ENCODE data around the gene CCNC.

The CCNC gene

DNA sequence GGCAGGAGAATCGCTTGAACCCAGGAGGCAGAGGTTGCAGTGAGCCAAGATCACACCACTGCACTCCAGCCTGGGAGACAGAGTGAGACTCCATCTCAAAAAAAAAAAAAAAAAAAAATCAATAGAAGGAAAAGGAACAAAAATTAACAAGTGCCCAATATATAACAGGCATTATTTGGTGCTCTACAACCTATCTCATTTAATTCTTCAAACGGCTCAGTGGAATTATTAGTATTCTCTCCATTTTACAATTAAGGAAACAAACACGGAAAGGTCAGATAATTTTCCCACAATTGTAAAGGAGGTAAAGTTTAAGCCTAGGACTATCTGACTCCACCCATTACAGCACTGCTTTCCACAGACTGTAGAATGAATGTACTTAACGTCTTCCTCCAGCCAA lies 19.8 kb downstream of the CCNC start:
- no peak for DNase-seq (ENCODE audit: low read depth in 2 of 2)

DNA sequence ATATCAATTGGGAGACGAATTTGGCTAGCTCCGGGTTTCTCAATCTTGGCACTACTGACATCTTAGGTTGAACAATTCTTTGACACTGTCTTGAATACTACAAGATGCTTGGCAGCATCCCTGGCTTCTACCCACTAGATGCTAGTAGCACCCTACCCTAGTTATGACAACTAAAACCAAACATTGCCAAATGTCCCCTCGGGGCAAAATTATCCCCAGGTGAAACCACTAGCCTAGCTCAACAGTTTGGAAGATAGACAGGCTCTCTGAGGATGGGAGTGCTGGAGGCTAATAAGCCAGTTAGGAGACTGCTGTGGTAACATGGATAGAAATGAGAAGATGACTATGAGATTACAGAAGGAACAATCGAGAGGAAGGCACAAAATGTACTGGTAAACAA lies 20.9 kb downstream of the CCNC start:
- no peak for DNase-seq (ENCODE audit: low read depth in 2 of 2)

DNA sequence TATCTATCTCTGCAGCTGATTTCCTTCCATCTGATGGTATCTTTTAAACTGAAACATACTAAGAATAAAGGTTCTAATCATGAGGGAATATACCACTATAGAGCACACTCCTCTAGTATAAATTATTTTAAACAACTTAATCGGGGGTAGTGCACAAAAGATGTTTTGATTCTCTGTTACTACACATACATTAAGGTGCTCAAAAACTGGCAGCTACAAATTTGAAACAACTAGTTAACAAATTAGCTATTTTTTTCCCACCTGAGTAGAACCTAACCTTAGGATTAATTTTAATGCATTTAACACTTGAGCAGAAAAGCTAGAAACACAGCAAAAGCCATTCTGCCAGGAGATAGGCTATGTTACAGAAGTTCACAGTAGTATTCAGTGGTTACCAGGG lies 23.0 kb downstream of the CCNC start:
- no peak for DNase-seq (ENCODE audit: low read depth in 2 of 2)

DNA sequence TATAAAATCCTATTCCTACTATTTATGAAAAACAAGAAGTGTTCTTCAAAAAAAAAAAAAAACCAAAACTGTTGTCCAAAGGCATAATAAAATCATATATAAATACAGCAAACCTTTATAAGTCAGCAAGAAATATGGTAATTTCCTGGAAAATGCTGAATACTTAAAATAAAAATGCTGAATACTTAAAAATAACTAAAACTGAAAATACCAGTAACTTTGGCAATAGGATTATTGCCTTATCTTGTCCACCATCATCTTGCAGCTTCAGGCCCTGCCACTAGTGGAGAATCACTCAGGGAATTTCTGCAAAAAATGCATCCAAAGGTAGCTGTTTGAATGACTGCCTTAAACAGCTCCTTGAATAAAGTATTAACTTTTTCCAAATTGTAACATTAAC lies 24.5 kb downstream of the CCNC start:
- DNase-seq (ENCODE audit: low read depth in 2 of 2): no peak

DNA sequence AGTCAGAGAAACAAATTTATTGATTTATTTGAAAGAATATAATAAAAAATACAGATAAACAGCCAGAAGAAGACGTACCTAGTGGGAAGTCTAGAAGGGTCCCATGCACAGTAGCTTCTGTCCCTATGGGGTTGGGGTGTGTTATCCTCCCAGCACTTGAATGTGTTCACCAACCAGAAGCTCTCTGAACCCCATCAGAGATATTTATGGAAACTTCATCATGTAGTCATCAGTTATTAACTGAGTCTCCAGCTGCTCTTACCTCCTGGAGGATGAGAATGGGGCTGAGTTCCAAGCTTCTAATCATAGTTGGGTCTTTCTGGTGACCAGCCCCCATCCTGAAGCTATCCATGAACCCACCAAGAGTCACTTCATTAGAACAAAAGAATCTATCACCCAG lies 37.8 kb downstream of the CCNC start:
- DNase-seq (ENCODE audit: low read depth in 2 of 2): no peak

DNA sequence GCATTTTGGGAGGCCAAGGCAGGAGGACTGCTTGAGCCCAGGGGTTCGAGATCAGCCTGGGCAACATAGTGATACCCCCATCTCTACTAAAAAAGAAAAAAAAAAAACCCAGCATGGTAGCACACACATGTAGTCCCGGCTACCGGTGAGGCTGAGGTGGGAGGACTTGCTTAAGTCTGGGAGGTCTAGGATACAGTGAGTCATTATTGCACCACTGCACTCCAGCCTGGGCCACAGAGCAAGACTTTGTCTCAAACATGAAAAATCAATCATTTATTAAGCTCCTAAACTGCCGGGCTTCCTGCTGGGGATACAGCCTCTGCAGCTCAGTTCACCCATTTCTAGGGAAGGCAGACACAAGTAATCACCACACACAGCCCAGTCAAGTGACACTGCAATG lies 45.9 kb downstream of the CCNC start:
- no peak for DNase-seq (ENCODE audit: low read depth in 2 of 2)

DNA sequence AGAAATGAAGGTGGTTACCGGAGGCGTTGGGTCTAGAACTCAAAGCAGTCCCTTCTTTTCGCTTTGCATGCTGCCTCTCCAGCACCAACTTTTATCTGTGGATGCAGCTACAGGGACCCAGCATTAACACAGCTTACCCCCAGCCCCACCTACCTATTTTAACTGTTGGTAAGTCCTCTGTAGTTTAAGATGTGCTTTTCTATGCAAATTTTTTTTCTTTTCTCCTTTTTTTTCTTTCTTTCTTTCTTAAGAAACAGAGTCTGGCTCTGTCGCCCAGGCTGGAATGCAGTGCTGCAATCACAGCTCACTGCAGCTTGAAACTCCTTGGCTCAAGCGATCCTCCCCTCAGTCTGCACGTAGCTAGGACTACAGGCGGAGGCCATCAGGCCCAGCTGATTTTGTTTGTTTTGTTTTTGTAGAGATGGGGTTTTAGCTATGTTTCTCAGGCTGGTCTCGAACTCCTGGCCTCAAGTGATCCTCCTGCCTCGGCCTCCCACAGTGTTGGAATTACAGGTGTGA lies 46.8 kb downstream of the CCNC start:
- DNase-seq (ENCODE audit: low read depth in 2 of 2): no peak

DNA sequence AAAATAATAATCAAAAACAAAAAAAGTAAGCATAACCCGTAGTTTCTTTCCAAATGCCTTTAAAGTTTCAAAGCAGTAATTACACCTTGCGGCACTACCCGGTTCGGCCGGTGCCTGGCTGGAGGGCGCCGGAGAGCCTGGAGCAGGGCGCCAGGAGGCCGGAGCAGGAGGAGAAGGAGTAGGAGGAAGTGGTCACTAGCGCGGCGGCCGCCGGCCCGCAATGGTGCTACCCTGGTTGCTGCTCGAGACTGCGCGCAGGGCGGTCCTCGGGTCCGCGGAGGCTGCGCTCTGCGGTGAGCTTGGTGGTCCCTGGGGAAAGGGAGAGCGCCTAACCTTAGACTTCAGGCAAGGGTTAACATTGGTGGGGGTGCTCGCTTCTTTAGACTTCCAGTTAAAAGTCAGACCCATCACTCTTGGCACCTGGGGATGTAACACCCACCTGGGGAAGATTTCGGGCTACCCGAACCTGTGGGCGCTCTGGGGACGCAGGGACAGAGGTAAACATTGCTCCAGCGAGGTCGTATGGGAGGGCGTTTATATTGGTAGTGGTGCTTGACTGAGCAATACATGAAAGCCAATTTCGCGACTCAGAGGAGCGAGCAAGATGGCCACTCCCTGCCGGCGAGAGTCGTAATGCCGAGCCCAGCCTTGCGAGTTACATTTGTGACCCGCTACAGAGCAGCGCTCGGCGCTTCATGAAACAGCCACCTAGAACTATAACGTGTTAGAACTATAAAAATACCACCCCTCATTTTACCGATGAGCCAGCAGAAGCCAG lies 47.4 kb downstream of the CCNC start:
- peak; percentile 28 to 41 for DNase-seq (ENCODE audit: low read depth in 2 of 2)

DNA sequence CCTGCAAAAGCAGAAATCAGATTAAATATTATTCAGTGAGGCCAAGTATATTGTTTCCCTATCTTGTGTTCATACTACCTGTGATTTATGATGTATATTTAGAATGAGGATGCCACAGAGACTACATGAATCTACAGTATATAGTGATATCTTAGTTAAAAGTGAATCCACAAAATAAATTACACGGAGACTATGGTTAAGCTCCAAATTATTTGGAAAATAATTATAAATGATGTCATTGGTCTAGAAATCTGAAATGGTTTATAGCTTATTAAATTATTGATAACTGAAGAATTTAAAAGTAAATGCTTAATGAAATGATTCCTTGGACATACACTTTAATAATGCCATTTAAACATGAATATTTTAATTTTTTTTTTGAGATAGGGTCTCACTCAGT lies 49.0 kb downstream of the CCNC start:
- no peak for DNase-seq (ENCODE audit: low read depth in 2 of 2)

DNA sequence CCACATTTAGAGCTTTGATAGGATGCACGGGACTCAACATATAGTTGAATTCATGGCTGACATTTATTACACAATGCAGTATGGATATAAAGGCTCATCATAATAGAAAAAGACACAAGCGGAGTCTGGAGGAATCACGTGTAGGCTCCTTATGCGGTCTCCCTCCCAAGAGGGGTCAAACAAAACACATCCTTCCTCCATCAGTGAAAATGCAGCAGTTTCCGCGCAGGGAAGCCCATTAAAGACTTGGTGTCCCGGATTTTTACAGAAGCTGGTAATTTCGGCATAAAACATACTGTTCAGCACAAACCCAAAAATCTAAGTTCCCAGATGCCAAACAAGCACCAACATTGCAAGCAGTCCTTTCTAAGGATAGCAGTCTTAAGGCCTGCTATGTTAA lies 54.4 kb downstream of the CCNC start:
- DNase-seq (ENCODE audit: low read depth in 2 of 2): no peak

DNA sequence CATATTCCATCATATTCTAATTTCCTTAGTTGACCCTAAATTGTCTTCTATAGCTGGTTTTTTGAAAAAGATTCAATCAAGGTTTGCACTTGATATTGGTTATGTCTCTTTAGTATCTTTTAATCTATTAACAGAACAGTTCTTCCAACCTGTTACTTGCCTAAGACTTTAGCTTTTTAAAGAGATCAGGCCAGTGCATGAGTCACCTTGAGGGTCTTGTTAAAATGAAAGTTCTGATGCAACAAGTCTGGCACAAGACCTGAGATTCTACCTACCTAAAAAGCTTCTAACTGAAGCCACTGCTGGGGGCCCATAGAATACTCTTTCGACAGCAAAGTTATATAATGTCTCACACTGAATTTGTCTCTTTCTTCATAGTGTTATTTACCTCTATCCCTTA lies 56.4 kb downstream of the CCNC start:
- DNase-seq (ENCODE audit: low read depth in 2 of 2): no peak

DNA sequence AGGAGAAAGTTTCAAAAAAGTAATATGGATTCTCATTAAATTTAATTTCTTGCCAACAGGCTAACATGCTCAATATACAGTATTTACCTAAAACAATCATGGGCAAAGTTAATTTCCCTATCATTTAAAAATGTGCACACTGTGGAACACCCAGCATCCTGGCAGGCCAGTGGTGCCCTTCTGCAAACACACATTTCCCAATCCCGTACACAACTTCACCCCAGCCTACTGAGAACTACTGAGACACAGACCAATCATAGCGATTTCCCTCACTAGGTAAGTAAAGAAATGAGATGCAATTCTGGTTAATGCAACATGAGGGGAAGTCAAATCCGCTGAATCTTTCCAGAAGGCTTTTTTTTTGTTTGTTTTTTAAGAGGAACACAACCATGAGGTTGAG lies 60.8 kb downstream of the CCNC start:
- no peak for DNase-seq (ENCODE audit: low read depth in 2 of 2)

DNA sequence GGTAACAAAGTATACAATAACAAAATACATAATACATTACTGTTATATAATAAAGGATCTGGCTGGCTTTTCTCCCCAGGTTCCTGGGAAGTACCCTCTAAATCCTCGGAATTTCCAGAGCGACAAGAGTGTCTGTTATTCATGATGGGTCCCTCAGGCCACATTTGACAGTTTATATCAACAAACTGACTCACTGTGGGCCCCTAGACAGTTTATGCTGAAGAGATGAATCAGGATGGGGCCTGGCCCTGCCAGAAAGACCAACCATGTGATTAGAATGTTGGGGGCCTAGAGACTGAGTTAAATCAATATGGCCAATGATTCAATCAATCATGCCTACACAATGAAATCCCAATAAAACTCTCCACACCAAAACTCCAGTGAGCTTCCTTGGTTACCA lies 66.7 kb downstream of the CCNC start:
- no peak for DNase-seq (ENCODE audit: low read depth in 2 of 2)

DNA sequence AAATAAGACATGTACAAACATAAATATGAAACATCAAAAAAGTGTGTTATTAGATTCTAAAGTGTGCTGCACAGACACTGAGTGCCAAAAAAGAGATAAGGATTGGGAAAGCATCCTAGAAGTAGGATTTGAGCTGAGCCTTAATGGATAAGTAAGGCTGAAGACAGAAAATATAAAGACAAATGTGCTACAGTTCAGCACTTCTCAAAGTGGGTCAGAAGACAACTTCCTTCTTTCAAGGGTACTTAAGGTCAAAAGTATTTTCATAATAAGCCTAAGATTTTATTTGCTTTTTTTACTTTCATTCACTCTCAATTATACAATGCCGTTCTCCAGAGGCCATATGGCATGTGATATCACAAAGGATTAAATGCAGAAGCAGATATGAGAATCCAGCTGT lies 70.0 kb downstream of the CCNC start:
- no peak for DNase-seq (ENCODE audit: low read depth in 2 of 2)

DNA sequence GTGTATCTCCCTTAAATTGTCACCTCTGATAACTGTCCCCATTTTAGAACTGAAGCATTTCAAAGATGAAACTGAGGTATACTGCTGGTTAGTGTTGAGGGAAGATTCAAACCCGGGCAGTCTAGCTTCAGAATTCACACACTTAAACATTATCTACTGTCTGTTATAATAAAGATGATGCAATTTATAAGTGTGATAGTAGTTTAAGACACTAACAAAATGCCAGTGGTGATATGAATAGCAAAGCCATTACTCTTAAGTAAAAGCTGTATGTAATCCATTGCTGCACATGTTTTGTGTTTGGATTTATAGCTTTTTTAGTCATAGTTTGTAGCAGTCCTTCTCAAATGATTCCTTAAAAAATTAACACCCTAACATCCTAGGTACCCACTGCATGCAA lies 73.0 kb downstream of the CCNC start:
- DNase-seq (ENCODE audit: low read depth in 2 of 2): no peak

Data from stimulated activated CD8-positive, alpha-beta memory T cell treated with anti-CD3 and anti-CD28 coated beads, Interleukin-2, amount 100 ng/mL, for 1 hour (primary cell).